HG03575 (cell line): ENCODE measurements around the gene TMEM50A.
"Not testable (repeated sequence)": the region's sequence is repeated elsewhere in the genome, so short reads cannot be mapped to it uniquely, and the experiment has no call there.

Experiments
- ATAC-seq: cut with Tn5 transposase; IDR thresholded peaks from one replicate; pipeline ENCODE4 v1.9.1; 2021; ENCODE audit not compliant: unreplicated experiment, insufficient number of reproducible peaks, low FRiP score; ENCODE audit errors: extremely low read depth

Gene TMEM50A

DNA sequence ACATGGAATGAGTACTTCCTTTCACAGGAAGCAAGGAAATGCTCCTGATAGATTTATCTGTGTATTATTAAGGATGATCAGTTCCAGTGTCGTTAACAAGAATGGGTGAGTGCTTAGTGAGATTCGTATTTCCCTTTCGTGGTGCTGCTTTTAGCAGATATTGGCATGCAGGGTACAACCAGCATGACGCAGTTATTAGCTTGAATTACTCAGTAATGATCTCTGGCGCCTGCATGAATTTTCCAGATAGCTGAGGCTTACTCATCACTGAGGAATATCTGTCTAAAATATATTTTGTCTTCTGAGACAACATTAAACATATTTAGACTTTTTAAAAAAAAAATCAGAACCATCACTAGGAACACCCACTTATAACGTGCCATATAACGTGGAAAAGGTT, 33.6 kb downstream of the TMEM50A start:
- ATAC-seq: not testable (repeated sequence)

DNA sequence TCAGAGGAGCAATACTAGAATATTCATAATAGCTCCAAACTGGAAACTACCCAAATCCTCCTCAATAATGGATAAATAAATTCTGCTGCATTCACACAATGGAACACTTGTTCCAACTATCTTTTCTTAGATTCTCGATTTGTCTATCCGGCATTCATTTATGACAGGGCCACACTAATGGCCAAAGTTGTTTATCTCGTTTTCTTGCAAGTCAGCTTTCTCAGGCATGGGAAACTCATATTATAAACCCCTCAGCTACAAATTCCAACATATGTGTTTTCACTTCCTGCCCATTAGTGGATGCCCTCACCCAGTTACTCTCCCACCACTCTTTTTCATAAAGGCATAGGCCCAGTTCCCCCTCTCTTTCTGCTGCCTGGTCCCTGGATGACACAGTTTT, 40.2 kb downstream of the TMEM50A start:
- ATAC-seq: not testable (repeated sequence)

DNA sequence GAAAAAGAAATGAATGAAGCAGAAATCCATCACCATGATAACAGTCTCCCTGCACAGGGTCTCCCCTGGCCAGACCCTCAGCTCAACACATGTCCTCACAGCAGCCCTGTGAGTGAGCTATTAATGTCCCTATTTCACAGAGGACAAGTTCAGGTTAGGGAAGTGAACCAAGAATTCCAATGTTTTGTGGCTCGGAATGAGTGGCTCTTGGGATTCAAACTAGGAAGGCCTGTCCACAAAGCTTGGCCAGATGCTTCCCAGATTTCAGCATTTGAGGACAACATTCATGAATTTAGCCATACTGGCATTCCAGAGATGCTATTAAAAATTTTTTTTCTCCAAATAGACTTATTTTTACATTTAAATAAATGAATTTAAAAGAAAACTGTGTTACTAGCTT, 44.4 kb downstream of the TMEM50A start:
- not testable (repeated sequence) for ATAC-seq

DNA sequence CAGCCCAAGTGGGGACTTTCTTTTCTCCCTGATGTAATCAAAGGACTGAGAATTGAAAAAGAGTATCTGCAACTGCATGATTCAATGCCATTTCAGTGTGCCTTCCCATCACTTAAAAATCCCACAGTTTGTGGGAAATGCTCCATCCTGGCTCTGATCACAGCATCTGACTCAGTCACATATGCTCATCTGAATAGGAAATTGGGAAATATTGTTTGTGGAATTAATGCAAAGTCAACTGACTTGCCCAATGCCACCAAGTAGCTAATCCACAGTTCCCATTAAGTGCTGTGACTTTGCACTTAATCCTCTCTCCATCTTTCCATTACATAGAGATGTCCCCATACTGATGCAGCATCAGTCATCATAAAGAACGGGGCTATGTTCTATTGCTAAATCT, 45.0 kb downstream of the TMEM50A start:
- not testable (repeated sequence) for ATAC-seq

DNA sequence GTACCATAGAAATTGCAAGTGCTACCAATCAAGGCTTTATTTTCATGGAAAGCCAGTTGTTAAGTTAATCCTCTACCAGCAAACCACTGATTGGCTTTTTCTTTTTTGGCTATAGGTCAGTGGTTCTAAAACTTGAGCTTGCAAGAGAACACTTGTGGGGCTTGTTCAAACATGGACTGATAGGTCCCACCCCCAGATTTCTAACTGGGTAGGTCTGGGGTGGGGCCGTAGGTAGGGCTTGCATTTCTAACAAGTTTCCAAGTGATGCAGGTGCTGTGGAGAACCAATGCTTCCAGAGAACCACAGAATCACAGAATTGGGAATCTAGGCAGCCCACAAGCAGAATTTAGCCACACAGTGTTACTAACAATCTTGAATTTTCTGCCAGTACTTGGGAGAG, 45.7 kb downstream of the TMEM50A start:
- ATAC-seq: not testable (repeated sequence)

DNA sequence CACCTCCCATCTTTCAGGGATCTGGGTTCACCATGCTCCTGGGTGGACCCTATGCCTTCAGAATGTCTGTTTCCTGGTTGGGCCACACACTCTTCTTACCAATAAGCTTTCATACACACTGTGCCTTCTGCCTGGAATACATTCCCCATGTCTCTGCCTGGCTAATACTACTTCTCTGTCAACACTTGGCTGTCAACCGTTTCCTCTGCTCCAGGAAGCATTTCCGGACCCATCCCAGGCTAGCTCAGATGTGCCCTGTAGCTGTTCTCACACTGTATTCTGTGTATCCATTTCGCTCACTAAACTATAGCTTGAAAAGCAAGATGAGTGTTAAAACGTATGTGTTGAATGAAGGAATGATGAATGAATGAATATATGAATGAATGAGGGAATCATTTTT, 49.0 kb downstream of the TMEM50A start:
- ATAC-seq: not testable (repeated sequence)

DNA sequence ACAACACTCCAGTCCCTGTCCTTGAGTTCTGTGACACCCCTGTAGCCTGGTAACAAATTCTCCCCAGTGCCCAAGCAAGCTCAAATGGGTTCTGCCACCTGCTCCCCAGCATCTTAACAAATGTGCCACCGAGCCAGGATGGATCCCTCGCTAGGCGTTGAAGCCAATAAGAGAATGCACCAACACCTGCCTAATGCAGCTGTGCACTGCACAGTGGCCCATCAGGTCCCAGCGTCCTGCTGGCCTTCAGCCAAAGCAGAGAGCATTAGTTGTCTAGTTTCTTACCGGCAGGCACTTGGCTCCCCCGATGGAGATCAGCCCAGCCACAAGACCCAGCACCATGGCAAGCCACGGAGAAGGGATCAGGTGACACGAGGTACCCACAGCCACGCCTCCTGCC, 50.6 kb downstream of the TMEM50A start:
- not testable (repeated sequence) for ATAC-seq

DNA sequence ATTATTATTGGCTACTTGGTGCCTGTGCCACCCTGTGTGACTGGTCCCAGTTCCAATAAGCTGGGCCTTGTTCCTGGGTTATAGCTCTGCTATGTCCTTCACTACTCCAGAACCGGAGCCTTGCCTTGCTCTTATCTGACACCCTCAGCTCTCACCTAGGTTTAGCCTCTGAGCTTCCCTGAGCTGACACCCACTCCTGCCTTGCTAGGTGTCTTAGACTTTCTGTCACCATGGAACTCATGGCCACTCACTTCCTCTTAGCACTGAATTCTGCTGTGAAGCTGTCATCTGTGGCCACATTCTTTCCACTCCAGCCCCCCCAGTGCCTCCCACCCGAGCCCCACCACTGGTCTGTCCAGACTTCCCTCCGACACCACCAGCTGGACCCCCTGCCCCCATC, 51.6 kb downstream of the TMEM50A start:
- not testable (repeated sequence) for ATAC-seq

DNA sequence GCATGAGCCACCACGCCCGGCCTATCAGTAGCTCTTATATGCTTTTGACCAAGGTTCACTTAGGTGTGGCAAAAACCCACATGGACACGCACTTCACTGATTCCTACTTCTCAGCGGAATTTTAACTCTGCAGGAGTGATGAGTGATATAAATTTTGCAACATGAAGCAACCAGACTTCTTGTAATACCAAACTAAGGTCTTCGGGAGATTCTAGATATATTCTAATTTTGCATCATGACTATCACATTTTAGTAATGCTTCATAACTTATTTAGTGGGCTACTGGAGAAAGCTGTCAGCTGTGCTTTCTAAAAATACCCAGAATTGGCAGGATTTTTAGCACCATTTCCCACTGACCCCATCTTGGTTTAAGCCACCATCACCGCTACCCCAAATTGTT, 54.7 kb downstream of the TMEM50A start:
- ATAC-seq: no peak

DNA sequence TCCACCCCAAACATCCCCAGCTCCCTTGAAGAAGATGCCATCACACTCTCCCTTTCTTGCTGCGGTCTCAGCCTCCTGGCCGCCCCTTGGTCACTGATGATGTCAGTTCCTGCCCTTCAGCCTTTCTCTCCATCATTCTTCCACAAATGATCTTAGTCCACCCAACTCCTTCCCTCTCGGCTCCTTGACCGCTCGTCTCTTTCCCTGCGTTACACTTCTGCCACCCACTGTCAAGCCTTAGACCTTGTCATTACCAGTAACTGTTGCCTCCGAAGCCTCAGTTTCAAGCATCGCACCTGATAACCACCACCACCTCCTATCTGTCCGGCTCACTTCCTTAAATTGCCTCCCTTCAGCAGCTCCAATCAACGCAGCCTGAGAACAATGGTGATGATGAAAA, 59.4 kb downstream of the TMEM50A start:
- not testable (repeated sequence) for ATAC-seq

DNA sequence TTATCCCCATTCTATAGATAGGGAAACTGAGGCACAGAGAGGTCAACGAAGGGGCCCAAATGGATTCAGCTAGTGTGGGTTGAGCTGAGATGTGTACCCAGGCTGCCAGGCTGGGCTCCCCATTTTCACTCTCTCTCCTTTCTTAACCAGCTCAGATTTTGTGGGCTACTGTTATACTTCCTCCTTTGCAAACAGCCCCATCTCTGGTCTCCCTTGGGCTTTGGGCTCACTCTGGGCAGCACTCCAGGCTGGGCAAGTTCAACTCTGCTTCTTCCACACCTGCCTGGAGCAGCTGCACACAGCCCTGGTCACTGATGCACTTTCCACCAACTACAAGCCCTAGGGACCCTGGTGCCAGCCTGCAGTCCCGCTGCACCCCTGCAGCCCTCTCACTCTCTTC, 59.9 kb downstream of the TMEM50A start:
- ATAC-seq: not testable (repeated sequence)

DNA sequence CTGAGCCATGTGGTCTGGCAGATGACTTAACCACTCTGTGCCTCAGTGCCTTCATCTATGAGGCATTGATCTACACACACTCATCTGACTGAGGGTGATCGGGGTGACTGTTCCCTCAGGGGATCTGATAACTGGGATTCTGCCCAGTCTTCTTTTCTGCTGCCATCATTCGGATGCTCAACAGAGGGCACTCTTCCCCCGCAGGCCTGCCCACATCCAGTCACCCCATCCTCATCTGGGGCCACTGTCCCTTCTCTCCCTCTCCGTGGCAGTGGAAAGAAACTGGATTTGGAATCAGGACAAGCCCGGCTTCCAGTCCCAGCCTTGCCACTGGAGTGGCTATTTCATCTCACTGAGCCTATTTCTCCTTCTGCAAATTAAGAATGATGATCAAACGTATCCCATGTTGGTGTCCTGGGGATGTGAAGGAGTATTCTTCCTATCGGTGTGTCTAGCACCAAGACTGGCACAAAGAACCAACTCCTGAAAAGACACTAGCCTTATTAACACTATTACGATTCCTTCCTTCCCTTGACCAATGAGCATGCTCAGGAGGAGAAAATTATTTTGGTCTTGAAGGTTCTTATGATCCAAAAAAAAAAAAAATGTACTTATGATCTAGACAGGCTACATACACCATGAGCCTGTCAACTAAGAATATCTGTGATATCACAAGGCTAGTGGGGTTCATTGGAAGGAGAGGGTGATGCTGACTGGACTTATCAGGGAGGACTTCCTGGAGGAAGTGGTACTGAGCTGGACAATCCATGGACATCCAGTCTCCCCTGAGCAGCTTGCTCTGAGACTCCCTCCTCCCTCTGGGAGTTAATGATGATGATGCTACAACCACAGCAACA, 65.0 kb downstream of the TMEM50A start:
- not testable (repeated sequence) for ATAC-seq

DNA sequence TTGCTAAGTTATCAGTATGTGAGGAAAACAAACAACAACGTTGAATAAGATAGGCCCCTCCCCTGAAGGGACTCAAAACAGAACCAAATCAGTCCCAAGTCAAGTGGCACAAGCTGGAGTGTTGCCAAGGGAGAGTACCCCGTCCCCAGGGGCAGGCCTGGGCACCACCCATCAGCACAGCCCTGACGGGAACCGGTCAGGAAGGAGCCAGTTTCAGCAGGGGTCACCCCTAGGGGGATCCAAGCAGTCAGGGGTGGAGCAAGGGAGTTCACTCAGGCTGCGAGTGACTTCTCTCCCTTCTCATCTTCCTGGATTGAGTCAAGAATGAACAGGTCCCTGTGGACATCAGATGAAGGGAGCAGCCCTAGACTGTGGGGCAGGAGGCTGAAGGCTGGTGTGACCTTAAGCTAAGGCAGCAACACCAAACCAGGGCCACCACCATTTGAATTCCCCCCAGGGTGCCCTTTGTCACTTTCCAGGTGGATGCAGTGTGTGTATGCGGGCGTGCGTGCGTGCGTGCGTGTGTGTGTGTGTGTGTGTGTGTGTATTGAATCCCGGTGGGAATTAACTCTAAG, 67.7 kb downstream of the TMEM50A start:
- not testable (repeated sequence) for ATAC-seq

DNA sequence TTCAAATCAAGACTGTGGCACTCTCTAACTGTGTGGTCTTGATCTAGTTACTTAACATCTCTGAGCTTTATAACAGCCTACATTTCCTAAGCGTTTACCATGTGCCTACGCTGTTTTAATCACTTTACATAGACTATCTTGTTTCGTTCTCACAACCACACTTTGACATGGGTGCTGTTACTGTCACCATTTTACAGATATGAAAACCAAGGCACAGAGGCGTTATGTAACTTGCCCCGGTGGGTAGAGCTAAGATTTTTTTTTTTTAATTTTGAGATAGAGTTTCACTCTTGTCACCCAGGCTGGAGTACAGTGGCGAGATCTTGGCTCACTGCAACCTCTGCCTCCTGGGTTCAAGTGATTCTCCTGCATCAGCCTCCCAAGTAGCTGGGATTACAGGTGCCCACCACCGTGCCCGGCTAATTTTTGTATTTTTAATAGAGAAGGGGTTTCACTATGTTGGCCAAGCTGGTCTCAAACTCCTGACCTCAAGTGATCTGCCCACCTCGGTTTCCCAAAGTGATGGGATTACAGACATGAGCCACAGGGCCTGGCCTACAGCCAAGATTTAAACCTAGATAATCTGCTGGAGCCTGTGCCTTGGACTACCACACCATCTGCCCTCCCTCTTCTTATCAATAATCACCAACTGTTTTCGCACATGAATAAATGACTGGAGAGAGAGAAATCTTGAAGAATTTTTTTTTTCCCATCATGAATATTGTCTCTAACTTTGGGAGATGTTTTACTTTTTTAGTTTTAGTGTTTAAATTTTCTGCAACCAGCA, 71.7 kb downstream of the TMEM50A start:
- not testable (repeated sequence) for ATAC-seq
